ENCODE data around the gene GBA3. TPM values are rescaled to one million over a fixed set of nuclear protein-coding genes. Genes with fewer than 3 reads are reported as not detected.
A peak's percentile ranks its signal among the peaks of the same experiment; 100 is the strongest.

GBA3 gene
- total and polyA plus RNA-seq, 8 donors, result 0.12 to 0.92 (median 0.26) TPM; not detected in 2

DNA sequence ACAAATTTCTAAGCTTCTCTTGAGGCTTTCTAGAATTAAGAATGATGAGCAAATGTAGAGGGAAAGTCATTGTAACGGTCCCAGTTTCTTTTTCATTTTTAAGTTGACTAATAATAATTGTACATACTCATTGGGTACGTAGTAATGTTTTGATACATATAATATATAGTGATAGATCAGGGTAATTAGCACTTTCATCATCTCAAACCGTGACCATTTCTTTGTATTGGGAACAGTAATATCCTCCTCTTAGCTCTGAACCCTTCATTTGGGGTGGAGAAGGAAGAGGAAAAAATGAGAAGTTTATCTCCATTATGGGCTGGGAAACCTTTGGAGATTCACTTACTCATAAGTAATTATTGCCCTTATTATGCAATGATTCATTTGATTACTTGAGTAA is 39.0 kb upstream of the GBA3 start:
- no peak overlapping the region for H3K27ac ChIP-seq
- ATAC-seq (no peak), DNase-seq (no peak), FAIRE-seq (no peak)
- TF ChIP-seq, protein P1, sequence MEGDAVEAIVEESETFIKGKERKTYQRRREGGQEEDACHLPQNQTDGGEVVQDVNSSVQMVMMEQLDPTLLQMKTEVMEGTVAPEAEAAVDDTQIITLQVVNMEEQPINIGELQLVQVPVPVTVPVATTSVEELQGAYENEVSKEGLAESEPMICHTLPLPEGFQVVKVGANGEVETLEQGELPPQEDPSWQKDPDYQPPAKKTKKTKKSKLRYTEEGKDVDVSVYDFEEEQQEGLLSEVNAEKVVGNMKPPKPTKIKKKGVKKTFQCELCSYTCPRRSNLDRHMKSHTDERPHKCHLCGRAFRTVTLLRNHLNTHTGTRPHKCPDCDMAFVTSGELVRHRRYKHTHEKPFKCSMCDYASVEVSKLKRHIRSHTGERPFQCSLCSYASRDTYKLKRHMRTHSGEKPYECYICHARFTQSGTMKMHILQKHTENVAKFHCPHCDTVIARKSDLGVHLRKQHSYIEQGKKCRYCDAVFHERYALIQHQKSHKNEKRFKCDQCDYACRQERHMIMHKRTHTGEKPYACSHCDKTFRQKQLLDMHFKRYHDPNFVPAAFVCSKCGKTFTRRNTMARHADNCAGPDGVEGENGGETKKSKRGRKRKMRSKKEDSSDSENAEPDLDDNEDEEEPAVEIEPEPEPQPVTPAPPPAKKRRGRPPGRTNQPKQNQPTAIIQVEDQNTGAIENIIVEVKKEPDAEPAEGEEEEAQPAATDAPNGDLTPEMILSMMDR (IDR thresholded peaks at IDR 0.05), result no peak
- no peaks in the 10 kb centered on the region for H3K36me3 ChIP-seq
- 79 to 91% methylated on average over 3 of the region's 3 CpGs for WGBS, 2 donors
- intact Hi-C loops (cut with DNase I), result no loop called here
- no peaks in the 10 kb centered on the region for H3K27me3 ChIP-seq
- no peaks in the 10 kb centered on the region for H3K4me1 ChIP-seq
- H3K4me3 ChIP-seq, result no peak overlapping the region
- H3K9me3 ChIP-seq, result no peaks in the 10 kb centered on the region

DNA sequence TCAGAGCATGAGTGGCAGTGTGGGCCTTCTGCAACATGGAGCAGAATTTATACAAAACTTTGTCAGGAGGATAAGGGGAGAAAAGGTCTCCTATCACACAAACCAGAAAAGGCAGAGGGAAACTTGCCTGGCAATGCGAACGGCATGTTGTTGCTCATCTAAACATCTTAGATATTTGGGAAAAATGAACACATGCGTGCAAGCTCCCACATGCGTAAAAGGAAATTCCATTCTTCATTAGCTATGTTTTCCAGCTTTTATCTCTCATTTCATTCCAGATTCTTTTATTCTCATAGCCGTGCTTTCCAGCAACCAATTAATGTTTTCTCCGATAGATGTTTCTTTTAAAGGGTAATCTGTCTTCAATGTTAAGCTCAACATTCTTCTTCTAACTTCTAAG is 31.3 kb upstream of the GBA3 start:
- Histone ChIP-seq H3K9me3 (no peaks in the 10 kb centered on the region), H3K4me1 (no peaks in the 10 kb centered on the region), H3K36me3 (no peaks in the 10 kb centered on the region), H3K27me3 (no peaks in the 10 kb centered on the region), H3K4me3 (no peak overlapping the region), H3K27ac (no peak overlapping the region)
- FAIRE-seq (no peak), DNase-seq (no peak), ATAC-seq (no peak)
- TF ChIP-seq, protein P1 (IDR thresholded peaks at IDR 0.05), result no peak
- 77 to 78% methylated on average over 6 of the region's 6 CpGs for WGBS, 2 donors
- intact Hi-C loops (cut with DNase I), result no loop called here

DNA sequence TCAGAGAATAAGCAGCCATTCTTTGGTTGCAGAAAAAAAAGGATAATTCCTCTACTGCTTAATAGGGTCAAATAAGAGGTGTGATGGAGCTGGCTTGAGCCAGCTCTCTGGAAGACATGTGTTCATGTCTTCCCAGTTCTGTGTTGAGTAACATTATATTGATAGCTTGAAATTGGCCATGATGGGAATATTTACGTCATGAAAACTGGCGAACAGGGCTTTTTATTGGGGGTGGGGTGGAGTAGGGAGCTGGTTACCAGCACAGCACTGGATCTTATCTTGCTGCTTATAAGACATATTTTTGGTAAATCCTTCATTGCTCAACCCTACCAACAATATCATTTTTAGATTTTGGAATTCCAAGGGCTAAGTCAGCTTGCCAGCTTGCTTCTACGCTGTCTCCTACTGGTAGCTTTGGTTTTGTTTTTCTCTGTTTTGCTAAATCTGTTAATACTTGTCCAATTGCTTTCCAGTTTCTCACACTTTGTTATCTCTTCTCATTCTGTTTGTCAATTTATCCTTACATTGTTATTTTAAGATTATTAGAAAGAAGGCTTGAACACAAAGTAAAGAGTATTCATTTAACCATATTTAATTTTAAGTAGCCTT is 25.3 kb upstream of the GBA3 start:
- Histone ChIP-seq H3K4me3 (no peak overlapping the region), H3K36me3 (no peaks in the 10 kb centered on the region), H3K4me1 (peaks cover 0 to 3% (median 0%) of the 10 kb centered on the region in 3 donors), H3K27me3 (no peaks in the 10 kb centered on the region), H3K9me3 (no peaks in the 10 kb centered on the region), H3K27ac (no peak overlapping the region)
- DNase-seq (no peak), ATAC-seq (peak in 1 of 4 donors; percentile 53), FAIRE-seq (no peak)
- 79 to 81% methylated on average over 3 of the region's 3 CpGs for WGBS, 2 donors
- intact Hi-C loops (cut with DNase I), result no loop called here
- TF ChIP-seq, protein P1 (IDR thresholded peaks at IDR 0.05), result no peak

DNA sequence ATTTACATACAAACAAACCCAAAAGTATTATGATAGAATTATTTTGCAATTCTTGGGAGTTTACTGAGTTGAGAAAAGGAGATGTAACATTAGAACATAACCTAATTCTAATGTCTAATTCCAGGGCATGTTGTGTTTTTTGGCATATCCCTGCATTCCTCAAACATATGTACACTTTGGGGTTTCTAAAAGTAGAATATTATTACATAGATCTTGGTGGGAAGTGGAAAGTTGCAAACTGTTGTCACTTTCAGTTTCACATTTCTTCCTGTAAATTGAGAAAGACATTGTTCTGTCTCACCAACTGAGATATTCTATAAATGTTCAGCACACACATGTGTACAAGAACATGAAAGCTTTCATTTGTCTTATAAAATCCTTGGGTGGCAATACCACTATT is 24.4 kb upstream of the GBA3 start:
- H3K4me3 ChIP-seq, result no peak overlapping the region
- H3K27me3 ChIP-seq, result no peaks in the 10 kb centered on the region
- H3K27ac ChIP-seq, result no peak overlapping the region
- ATAC-seq (peak in 2 of 4 donors; percentile 17 to 25), FAIRE-seq (no peak), DNase-seq (no peak)
- no peaks in the 10 kb centered on the region for H3K9me3 ChIP-seq
- TF ChIP-seq, protein P1 (IDR thresholded peaks at IDR 0.05), result no peak
- peaks cover 0 to 3% (median 0%) of the 10 kb centered on the region in 3 donors for H3K4me1 ChIP-seq
- no peaks in the 10 kb centered on the region for H3K36me3 ChIP-seq
- intact Hi-C loops (cut with DNase I), result no loop called here

DNA sequence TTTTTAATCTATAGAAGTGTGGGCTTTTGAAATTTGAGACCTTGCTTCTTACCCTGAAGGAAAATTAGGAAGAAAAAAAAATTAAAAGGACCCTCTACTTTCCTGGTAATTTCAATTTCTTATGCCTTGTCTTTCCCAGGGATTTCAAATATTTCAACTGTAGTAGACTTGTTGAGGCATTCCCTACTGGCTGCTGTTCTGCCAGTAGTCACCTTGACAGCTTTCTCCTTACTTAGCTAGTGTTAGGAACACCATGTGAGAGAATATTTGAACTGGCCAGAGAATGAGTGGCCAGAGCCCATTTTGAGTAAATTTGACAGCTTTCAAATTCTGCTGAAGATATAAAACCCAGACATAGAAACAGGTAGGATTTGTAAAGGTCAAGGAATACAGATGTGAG is 24.0 kb upstream of the GBA3 start:
- Histone ChIP-seq H3K4me1 (peaks cover 0 to 3% (median 0%) of the 10 kb centered on the region in 3 donors), H3K4me3 (no peak overlapping the region), H3K27ac (no peak overlapping the region), H3K36me3 (no peaks in the 10 kb centered on the region), H3K9me3 (no peaks in the 10 kb centered on the region), H3K27me3 (no peaks in the 10 kb centered on the region)
- TF ChIP-seq, protein P1 (IDR thresholded peaks at IDR 0.05), result no peak
- FAIRE-seq (no peak), DNase-seq (no peak), ATAC-seq (no peak)
- intact Hi-C loops (cut with DNase I), result no loop called here

Measured in pancreas (tissue), 10 donors.